Measurements from ENCODE around the gene TPP2.

TPP2 gene

DNA sequence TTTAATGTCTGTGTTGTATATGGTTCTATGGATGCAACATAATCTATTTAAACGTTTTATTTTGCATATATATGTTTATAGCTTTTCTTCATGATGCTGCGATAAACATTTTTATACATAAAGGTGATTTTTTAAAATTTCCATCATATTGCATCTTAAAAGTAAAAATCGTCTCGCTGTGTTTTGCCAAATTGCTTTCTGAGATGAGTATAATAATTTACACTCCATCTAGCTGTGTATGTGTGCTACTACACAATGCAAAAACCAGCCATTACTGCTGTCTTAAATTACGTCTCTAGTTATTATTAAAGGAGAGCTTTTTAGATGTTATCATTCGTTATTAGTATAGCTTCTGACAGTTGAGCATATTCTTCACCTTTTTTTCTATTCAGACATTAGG is 60.8 kb downstream of the TPP2 start:
- DNase-seq (ENCODE audit: low read depth), result no peak

DNA sequence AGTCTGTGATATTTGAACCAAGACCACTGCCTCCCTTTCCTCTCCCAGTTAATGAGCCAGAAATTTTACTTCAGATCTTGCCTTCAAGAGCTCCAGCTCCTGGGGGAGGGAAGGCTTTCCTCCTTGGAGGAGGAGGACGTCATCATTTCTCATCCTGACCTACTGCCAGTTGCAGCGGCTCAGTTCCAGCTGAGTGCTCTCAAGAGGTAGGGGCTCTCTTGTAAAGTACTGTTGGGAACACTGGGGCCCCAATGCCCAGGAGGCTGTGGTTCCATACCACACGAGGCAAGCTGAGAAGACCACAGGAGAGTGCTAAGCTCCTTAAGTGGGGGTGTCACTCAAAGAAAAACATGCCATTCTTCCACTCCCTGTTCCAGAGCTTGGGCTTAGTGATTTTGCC is 61.9 kb downstream of the TPP2 start:
- DNase-seq (ENCODE audit: low read depth), result no peak

DNA sequence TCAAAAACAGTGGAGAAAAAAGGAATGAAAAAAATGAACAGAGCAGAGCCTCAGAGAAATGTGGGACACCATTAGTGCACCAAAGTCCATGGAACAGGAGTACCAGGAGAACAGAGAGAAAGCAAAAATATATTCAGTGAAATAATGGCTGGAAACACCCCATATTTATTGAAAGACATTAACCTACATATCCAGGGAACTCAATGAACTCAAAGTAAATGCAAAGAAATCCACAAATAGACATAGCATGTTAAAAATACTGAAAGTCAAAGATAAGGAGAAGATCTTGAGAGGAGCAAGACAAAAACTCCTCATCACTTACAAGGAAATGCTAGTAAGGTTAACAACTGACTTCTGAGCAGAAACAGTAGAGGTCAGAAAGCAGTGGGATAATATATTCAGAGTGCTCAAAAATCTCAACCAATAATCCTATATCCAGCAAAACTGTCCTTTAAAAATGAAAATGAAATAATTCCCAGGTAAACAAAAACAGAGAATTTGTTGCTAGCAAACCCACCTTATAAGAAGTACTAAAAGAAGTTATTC is 62.5 kb downstream of the TPP2 start:
- no peak for DNase-seq (ENCODE audit: low read depth)

DNA sequence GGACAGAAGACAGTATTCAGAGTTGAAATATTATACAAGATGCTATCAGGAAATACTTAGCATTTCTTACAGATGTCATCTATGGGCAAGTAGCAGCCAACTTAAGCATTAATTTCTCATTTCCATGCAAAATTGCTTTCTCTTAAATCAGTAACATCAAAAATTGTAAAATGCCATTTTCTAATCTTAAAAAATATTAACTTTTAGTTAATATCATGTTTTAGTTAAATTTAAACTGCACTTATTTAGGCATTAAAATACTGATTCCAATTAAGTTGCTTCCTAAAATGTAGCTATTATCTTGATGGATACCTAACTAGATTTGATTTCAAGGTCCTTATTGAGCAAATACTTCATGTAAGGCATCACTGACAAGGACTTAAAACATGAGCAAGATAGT is 70.2 kb downstream of the TPP2 start:
- DNase-seq (ENCODE audit: low read depth), result no peak

DNA sequence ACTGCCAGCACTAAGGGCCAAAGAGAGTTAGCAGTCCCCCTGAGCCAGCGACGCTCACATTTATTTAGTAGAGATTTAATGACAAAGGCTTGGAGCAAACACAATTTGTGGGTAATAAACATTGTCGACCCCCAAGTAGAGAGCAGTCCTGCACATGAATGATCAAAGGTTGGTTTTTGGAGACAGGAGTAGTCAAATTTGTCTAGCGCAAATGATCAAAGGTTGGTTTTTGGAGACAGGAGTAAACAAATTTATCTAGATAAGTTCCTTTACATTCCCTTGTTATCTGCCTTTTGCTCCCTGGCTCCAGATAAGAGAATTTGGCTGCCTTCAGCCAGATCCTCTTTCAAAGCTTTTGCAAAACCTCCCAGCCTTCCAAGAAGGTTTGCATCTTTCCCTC is 71.1 kb downstream of the TPP2 start:
- DNase-seq (ENCODE audit: low read depth), result no peak

DNA sequence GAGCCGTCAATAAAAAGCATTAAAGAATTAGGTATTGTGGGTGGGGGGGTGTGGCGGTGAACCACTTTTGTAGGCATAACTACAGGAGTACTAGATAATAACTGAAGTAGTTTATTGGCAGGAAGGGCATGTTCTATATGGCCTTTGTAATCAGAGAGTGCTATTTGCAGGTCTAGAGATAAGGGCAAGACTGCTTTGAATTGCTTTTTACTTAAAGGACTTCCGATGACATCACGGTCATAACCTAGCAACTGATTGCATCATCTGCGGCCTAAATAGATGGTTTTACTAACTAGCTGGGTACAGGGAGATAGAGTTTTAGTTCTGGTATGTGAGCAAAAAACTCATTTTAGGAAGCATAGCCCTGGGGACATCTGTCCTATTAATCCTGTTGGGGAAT is 73.3 kb downstream of the TPP2 start:
- no peak for DNase-seq (ENCODE audit: low read depth)

DNA sequence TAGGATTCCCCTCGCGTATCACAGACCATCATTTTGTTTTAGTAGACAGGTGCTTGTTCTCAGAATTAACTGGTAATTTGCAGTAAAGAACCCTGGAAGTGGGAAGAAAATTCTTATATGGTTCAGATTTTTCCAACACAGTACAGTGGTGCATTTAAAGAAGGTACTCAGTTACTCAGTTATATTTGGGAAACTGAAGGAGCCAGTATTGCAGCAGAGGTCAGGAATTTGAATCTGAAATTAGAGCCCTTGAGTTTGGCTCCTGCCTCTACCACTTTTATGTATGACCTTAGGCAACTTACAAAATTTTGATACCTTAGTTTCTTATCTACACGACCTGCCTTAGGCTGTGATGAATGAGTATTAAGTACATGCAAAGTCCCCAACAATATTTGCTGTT is 78.3 kb downstream of the TPP2 start:
- no peak for DNase-seq (ENCODE audit: low read depth)

DNA sequence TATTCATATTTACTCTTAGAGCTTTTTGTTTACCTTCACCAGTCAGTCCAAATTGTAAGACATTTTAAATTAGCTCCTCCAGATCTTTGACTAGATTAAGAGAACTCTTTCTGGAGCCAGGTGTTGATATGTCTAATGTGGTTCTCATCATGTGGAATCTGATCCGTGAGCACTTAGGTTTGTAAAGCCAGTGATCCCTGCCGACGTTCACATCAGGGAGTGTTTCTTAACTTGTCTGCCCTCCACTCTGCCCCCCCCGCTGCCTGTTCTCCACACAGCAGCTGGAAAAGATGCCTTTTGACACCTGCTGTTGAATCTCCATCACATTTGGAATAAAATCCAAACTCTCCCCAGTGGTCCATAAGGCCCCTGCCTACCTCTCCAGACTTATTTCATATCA is 80.3 kb downstream of the TPP2 start:
- DNase-seq (ENCODE audit: low read depth), result no peak

DNA sequence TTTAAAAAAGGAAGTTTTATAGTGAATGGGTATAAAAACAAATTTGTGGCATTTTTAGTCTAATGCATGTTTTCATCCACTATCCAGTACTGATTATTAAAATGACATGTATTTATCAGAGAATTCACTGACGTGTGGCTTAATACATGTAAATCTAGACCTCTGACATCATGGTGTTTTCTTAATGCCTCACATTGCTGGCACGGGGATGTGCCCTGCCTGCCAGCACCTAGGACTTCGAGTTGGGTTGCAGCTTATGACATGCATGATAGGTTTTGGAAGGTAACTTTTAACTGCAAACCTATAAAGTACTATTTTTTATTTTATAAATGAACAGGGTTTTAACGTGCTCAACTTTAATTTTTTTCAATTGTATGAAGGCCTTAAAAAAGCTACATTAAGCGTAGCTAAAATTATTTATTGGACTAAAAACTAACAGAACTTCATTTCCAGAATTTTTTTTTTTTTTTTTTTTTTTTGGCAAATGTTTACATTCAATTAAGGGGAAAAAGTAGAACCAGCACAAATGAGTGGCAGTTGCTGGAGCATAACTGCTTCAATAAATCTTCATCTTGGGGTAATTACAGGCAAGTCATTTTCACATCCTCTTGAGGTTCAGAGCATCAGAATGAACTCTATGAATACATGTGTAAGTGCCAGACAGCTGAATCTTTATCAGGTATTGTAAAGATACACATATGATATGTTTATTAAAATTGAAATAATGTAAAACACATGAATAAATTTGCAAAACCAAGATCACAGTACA is 81.7 kb downstream of the TPP2 start:
- no peak for DNase-seq (ENCODE audit: low read depth)

DNA sequence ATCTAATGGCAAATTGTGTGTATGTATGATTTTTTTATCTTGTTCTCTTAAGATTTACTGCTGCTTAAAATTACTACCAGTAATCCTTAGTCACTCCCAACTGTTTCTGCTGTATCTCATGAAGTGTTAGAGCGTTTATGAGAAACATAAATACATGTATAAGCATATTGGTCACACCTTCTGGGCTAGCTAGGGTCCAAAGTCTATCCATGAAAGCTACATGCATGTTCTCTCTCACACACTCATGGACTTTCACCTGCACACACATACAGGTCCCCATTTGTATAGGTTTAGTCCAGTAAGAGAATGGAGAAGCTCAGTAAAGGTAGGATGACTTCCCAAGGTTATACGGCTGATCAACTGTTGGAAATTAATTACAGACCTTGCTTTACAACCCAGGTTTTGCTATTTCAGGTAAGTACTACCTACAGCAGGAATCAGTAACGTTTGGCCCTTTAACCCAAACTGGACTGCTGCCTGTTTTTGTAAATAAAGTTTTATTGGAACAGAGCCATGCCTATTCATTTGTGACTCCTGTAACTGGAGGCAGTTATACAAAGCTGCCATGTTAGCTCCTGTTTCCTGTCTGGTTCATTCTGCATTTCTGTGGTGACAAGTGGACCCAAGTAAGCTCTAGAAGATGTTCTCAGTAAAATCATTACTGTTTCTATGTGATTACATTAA is 82.8 kb downstream of the TPP2 start:
- no peak for DNase-seq (ENCODE audit: low read depth)

DNA sequence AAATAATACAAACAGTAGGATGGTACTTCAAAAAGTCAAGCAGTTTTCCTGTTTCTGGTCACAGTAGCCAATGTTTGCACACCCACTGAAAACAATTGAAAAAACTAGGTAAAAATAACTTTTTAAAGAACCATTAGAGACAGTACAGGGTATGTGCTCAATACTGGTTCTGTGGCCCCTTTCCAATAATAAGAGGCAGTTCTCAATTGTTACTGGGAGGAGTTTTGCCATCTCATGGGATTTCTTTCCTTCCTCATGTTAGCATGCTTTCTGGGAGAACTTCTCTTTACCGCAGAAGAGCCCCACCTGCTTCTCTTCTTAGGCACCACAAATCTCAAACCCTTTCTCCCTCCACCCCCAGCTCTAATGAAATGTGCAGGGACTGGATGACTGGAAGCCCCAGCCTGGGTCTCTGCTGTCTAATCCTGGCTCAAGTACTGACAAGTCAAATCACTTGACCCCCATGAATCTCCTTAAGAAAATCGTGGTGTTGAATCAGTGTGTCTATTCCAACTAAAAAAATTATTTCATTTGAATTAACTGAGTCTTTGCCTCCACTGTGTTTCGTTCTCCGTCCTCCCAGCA is 83.4 kb downstream of the TPP2 start:
- no peak for DNase-seq (ENCODE audit: low read depth)

DNA sequence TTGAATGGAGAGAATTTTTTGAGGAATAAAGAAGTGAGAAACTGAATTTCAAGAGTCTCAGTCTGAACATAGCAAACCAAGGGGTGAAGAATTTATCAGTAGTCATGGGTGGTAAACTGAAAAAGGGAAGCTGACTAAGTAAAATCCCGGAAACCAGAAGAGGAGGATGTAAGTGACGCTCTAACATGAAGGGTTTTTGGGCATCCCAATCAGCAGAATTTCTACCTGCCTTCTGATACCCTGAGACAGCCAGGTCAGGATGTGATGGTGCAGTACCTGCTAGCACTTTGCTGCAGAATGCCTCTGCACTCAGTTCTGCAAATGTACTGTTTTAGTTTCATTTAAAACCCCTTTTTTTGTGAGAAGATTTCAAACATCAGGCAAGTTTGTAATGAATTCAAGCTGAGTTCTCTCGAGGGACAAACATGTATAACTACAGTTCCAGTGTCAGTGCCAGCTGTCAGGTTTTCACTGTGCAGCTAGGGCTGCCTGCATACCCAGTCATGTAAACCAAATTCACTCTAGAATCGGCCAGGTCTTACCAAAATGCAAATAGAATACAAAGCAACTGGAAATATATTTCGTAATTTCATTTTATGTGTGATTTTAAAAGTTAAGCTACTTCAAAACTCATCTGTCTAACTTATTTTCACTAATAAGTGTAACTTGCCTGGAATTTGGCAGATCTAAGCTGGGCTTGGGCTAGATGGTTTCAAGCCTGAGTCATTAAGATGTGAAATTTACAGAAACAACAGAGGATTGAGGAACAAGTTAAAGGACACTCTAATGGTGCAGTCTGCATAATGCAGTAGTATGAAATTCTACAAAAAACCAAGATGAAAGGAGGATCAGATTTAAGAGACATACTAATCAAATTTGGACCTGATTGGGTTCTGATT is 84.3 kb downstream of the TPP2 start:
- no peak for DNase-seq (ENCODE audit: low read depth)

DNA sequence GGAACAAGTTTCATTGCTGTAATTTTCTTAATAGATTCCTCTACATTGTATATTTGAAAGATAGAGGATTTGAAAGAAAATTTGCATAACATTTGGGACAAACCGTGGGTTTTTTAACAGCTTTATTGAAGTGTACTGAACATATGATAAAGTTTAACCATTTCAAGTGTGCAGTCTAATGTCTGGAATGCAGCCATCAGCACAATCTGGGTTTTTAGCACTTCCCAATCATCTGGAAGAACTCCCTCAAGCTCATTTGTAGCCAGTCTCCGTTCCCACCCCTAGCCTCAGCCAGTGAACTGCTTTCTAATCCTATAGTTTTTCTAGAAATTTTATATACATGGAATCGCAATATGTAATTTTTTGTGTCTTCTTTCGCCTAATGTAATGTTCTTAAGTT is 85.4 kb downstream of the TPP2 start:
- no peak for DNase-seq (ENCODE audit: low read depth)

DNA sequence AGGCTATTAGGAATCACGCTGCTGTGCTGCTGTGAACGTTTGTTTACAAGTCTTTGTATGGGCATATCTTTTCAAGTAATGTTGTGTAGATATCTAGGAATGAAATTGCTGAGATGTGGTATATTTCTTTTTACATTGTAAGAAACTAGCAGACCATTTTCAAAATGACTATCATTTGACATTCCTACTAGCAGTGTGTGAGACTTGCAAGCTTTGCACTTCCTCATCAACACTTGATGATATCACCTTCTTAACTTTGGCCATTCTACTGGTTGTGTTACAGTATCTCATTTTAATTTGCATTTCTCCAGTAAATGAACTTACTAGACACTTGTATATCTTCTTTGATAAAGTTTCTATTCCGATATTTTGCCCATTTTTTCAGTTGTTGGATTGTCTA is 85.9 kb downstream of the TPP2 start:
- no peak for DNase-seq (ENCODE audit: low read depth)

DNA sequence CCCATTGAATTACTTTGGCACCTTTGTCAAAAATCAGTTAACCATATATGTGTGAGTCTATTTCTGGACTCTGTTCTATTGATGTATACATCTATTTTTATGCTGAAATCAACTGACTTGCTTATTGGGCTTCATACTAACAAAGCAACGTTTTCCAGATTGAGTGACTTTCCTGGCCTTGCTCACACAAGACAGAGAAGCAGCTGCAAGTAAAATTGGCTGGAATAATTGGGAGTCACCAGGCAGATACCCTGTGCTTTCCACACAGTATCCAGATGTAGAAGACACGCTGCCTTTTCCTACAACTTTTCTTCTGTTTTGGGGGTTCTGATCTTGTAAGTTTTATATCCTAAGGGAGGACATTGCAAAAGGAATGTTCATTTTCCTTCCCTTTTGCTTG is 86.9 kb downstream of the TPP2 start:
- DNase-seq (ENCODE audit: low read depth), result no peak

DNA sequence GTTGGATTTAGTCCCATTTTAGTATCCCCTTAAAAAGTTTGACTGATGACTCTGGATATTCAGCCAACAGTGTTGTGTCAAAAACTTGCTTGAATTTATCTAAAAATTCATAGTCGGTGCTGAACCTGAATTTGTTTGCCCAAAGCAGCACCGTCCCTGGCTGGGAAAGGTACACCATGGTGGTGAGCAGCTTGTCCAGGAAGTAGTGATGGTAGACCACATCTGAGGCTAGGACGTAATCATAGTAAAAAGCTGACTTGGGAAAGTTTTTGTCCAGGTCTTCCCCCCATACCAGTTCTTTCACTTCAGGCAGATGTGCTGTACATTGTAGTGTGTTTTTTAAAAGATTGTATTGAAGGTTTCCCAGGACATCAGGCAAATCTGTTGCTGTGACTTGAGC is 89.2 kb downstream of the TPP2 start:
- no peak for DNase-seq (ENCODE audit: low read depth)

DNA sequence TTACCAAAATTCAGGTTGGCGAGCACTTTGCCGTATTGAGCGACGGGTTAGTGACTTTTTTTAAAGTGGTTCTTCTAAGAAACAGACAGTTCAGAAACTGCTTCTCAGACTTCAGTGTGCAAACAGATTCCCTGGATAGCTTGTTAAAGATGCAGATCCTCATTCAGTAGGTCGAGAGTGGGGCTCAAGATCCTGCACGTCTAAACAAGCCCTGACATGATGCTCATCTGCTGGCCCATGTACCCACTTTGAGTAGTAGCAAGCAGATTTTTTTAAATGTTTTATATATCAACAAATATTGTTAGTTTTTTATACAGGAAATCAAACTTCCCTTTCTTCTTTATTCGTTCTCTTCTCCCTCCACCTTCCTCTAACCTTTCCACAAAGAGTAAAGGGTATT is 90.7 kb downstream of the TPP2 start:
- DNase-seq (ENCODE audit: low read depth), result no peak

DNA sequence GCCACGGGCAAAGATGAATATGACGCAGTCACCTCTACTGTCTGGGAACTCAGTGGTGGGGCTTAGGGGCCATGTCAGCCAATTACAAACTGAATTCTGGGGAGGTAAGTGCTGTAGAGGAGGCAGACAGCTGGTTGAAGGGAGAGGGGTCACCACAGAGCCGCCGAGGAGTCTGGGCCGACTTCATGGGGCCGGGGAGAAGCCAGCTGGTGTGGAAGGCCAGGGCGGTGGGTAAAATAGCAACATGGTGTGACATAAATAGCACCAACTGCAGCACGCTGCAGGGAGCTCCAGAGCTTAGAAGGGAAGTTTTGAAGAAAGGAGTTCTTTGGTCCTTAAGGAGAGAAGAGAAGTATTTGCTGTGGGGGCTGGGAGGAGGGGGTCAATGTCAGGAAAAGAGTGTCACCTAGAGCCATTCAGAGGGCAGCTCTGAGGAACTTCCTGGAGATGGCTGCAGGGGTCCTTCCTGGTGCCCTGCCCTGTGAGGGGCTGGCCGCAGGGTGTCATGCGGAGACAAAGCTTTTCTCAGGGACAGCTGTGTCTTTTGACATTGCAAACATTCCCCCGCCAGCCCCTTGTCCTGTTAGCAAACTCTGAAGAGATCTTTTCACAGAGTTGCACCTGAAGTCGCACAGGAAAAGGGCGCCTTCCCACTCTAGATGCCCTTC is 91.7 kb downstream of the TPP2 start:
- no peak for DNase-seq (ENCODE audit: low read depth)

DNA sequence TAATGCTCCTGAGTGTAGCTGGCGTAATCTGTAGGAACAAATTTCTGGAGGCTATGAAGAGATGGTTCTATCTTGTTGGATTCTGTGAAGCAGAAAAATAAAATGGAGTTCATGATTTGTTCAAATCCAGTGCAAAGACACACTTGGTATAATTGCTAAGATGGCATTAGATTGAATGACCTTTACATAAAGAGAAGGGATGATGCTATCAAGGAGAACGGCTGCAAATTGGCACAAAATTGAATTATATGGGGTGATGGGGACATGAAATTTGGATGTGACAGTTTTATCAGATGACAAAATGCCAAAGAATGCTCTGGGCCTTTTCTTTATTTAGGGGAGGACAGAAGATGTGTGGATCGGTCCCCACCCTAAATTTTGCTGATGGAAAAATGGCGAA is 94.1 kb downstream of the TPP2 start:
- DNase-seq (ENCODE audit: low read depth), result no peak

DNA sequence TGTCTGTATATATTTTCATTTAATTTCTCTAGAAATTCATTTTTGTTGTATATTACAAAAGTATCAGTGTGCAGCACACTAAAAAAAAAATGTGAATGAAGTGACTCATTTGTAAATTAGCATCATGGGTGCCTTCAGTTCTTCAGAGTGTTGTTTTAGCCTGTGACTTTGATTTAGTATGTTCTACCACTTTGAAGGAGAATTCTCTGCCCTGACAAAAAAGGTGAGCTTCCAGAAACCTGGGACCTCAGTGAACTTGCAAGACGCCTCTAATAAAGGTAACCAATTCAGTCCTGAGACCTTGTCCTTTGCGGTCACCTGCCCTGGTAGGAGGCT is 95.7 kb downstream of the TPP2 start:
- DNase-seq (ENCODE audit: low read depth), result no peak

DNA sequence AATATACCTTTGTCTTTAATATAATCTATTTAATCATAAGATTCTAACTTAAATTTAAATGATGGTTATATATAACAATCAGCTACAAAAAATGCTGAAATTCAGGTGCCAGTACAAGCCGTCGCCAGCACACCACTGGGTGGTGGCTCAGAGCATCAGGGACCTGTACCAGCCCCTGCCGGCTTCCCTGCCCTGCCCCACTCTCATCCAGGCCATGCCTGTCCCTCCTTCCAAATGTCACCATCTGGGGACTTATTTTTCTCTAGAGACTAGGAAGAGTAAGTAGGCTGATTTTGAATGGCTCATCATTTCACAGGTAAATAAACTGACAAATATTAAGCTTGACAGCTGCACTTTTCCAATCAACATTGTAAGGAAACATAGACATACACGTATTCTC is 96.5 kb downstream of the TPP2 start:
- DNase-seq (ENCODE audit: low read depth), result no peak

DNA sequence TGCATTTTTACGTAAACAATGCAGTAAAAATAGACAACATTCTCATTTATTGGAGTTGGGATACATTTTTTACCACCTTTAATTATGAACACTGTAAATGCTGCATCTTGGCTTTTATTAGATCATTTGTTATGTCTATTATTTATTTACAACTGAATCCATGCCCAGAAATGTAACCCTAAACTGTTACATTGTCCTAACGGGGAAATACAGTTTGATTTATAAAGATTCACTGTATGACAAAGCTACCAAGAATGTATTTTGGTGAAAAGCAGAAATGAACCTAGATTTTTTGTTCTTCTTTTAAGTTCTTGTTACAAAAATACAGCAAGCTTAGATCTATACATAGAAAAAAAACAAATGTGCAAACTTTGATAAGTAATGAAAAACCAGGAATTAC is 97.0 kb downstream of the TPP2 start:
- no peak for DNase-seq (ENCODE audit: low read depth)
